K562 (cell line): ENCODE results near the gene LAMB4. TPM values are rescaled to one million over a fixed set of nuclear protein-coding genes. Genes with fewer than 3 reads are reported as not detected.

Source experiments
- ARNT ChIP-seq, 2 experiments: fragments of 450-650 bp; IDR thresholded peaks; 2 replicates each; pipeline ENCODE4 v1.6.1; 2016; ENCODE audit warnings: mild to moderate bottlenecking in 1 of 2
- CHD2 ChIP-seq: IDR thresholded peaks from 2 replicates; pipeline ENCODE4 v1.6.1; 2011; ENCODE audit warnings: low read depth, low read length
- EP300 ChIP-seq: IDR thresholded peaks from 2 replicates; pipeline ENCODE4 v1.6.1; 2012; ENCODE audit warnings: low read length, improper control_type of control experiment
- ETV1 ChIP-seq: fragments of 450-650 bp; conservative IDR thresholded peaks from 2 replicates; pipeline ENCODE4 v1.6.1; 2016; ENCODE audit warnings: missing genetic modification characterization, control low read depth, low read depth, missing compliant biosample characterization
- FOXM1 ChIP-seq, 2 experiments: fragments of 450-650 bp in 1 of 2; sonication (generic) in 1 of 2; formaldehyde crosslinking in 1 of 2; IDR thresholded peaks; 2 replicates each; pipeline versions ENCODE4 v1.6.1 to v1.9.0; 2017 to 2022; ENCODE audit warnings: low read depth in 2 of 2, mild to moderate bottlenecking in 2 of 2, missing genetic modification reagents in 1 of 2, moderate library complexity in 1 of 2
- HMGN3 ChIP-seq: IDR thresholded peaks from 2 replicates; pipeline ENCODE4 v1.6.1; 2011; ENCODE audit warnings: borderline replicate concordance, low read depth, mild to moderate bottlenecking, mixed read lengths, low read length; ENCODE audit not compliant: insufficient read length; ENCODE audit errors: extremely low read depth
- KLF16 ChIP-seq: IDR thresholded peaks from 2 replicates; pipeline ENCODE4 v1.6.1; 2016; ENCODE audit warnings: antibody characterized with exemption
- MED1 ChIP-seq: sonication (generic); formaldehyde crosslinking; IDR thresholded peaks from 2 replicates; pipeline ENCODE4 v1.8.1; 2023; ENCODE audit warnings: missing genetic modification reagents, borderline replicate concordance
- MIER1 ChIP-seq: fragments of 450-650 bp; IDR thresholded peaks from 2 replicates; pipeline ENCODE4 v1.6.1; 2016; ENCODE audit warnings: antibody characterized with exemption, mild to moderate bottlenecking, low read depth
- MTA2 ChIP-seq: fragments of 450-650 bp; IDR thresholded peaks from 2 replicates; pipeline ENCODE4 v1.6.1; 2016; ENCODE audit warnings: low read depth
- NFIC ChIP-seq: fragments of 450-650 bp; IDR thresholded peaks from 2 replicates; pipeline ENCODE4 v1.6.1; 2017; ENCODE audit warnings: mild to moderate bottlenecking, inconsistent platforms
- RBM17 ChIP-seq: fragments of 200-400 bp; formaldehyde crosslinking; IDR thresholded peaks from 2 replicates; pipeline ENCODE4 v1.6.1; 2017; ENCODE audit warnings: low read depth, mild to moderate bottlenecking, low read length, borderline replicate concordance
- RCOR1 ChIP-seq, 2 experiments: IDR thresholded peaks; 2 replicates each; pipeline ENCODE4 v1.6.1; 2012; ENCODE audit warnings: low read depth in 2 of 2, low read length in 2 of 2, borderline replicate concordance in 1 of 2, improper control_type of control experiment in 1 of 2
- RFX5 ChIP-seq: IDR thresholded peaks from 2 replicates; pipeline ENCODE4 v1.6.1; 2011; ENCODE audit warnings: low read depth, mild to moderate bottlenecking, improper control_type of control experiment, low read length
- SMARCA4 ChIP-seq: fragments of 450-650 bp; IDR thresholded peaks from 2 replicates; pipeline ENCODE4 v1.6.1; 2016
- STAT5A ChIP-seq: IDR thresholded peaks from 2 replicates; pipeline ENCODE4 v1.6.1; 2012; ENCODE audit warnings: low read length, inconsistent platforms, borderline replicate concordance
- TCF3 ChIP-seq: sonication (generic); formaldehyde crosslinking; IDR thresholded peaks from 2 replicates; pipeline ENCODE4 v1.4.0; 2020; ENCODE audit warnings: mild to moderate bottlenecking, missing genetic modification reagents
- ZFPM2 ChIP-seq: fragments of 250-450 bp; sonication (Bioruptor Pico); IDR thresholded peaks from 2 replicates; pipeline ENCODE4 v1.5.1; 2022; ENCODE audit warnings: mild to moderate bottlenecking
- ZFX ChIP-seq: sonication (generic); formaldehyde crosslinking; IDR thresholded peaks from 2 replicates; pipeline ENCODE4 v1.8.0; 2022; ENCODE audit warnings: mild to moderate bottlenecking, missing genetic modification reagents, moderate library complexity
- ZKSCAN1 ChIP-seq: fragments of 150-350 bp; IDR thresholded peaks from 2 replicates; pipeline ENCODE4 v1.6.1; 2016; ENCODE audit warnings: low read depth, low read length
- ZNF224 ChIP-seq: sonication (generic); formaldehyde crosslinking; IDR thresholded peaks from 2 replicates; pipeline ENCODE4 v1.8.0; 2022; ENCODE audit warnings: mild to moderate bottlenecking, missing genetic modification reagents
- ZNF316 ChIP-seq: fragments of 450-650 bp; IDR thresholded peaks from 2 replicates; pipeline ENCODE4 v1.6.1; 2016
- ZNF695 ChIP-seq: fragments of 450-650 bp; formaldehyde crosslinking; IDR thresholded peaks from 2 replicates; pipeline ENCODE4 v1.4.0; 2020; ENCODE audit warnings: mild to moderate bottlenecking, moderate library complexity
- ZZZ3 ChIP-seq: fragments of 450-650 bp; IDR thresholded peaks from 2 replicates; pipeline ENCODE4 v1.6.1; 2016; ENCODE audit warnings: antibody characterized with exemption, mild to moderate bottlenecking, moderate library complexity
- polyA plus RNA-seq, 8 experiments: library from polyadenylated mRNA; depleted of rRNA in 4 of 8; stranded (reverse) in 5 of 8; unstranded in 3 of 8; fragments of >200 nt; fragmentation: Nextera tagmentation in 2 of 8; fragmentation: Illumina TruSeq in 1 of 8; extraction: Ambion mirVana in 2 of 8; extraction: Trizol in 1 of 8; gene quantifications; 2 replicates each; pipeline versions ENCODE4 v1.2.1 to v1.2.3, GENCODE V29; 2011 to 2014; ENCODE audit warnings: inconsistent platforms in 1 of 8, missing spikeins in 1 of 8
- total RNA-seq, 7 experiments: library from RNA; depleted of rRNA in 6 of 7; stranded (reverse); fragments of >200 nt in 6 of 7; fragmentation: Illumina TruSeq in 2 of 7; extraction: Trizol in 2 of 7; gene quantifications; 2 replicates each; pipeline versions ENCODE4 v1.2.1 to v1.2.3, GENCODE V29; 2011 to 2021; ENCODE audit warnings: low replicate concordance in 1 of 7
- TF ChIP-seq, protein P1 (sequence below): sonication (generic); formaldehyde crosslinking; IDR thresholded peaks from 2 replicates; pipeline ENCODE4 v1.8.1; 2023; ENCODE audit warnings: mild to moderate bottlenecking, missing genetic modification reagents
- TF ChIP-seq, protein P2 (sequence below): fragments of 450-650 bp; formaldehyde crosslinking; IDR thresholded peaks from 2 replicates; pipeline ENCODE4 v1.4.0; 2020; ENCODE audit warnings: mild to moderate bottlenecking, moderate library complexity
- TF ChIP-seq, protein P3 (sequence below): fragments of 250-450 bp; sonication (Bioruptor Pico); IDR thresholded peaks from 2 replicates; pipeline ENCODE4 v1.5.0; 2021

Gene LAMB4
- total and polyA plus RNA-seq, 9 of the 15 experiments (the other 6 are each of a cell fraction or from before 2014, with no cell fraction given) = 0.06 to 0.13 (median 0.07) TPM; not detected in 6

DNA sequence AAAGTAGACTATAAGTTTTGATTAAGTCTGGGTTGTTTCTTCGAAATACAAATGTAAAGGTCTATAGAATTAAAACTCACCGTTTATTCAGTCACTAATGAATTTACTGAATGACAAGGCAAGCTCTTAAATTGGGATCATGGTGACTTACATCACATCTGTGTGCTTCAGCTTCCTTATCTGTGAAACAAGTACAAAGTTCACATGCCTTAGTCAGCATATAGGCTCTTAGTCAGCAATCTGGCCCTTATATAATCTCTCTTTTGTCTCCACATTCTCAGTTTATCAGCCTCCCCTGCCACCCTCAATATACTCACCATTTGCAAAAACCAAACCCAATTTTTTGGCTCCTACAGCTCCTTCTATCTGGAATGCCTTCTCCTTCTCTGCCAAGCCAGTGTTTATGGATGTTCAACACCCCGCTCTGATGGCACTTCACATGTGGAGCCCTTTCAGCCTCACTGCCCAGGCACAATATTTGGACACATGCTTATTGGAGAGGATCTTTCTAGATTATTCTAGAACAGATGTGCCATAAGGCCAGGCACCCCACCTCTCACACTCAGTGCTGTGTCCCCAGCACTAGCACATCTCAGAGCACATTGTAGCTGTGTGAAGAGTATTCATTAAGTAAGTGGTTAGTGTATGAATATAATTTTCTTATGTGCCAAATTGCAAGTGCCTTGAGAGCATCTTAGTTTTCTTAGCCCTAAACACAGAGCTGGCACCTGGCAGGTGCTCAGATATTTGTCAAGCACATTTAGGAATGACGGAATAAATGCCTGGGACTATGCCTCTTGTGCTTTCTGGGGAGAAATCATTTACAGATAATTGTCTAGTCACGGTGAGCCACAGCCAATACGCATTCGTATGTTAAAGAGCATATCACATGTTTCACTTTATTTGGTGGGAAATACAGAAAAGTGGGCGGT, 117.4 kb downstream of the LAMB4 start (continued):
- peak; percentile 92 to 98 for TF ChIP-seq ARNT (IDR thresholded peaks at IDR 0.05)
- TF ChIP-seq ETV1 = no peak
- TF ChIP-seq, protein P1, sequence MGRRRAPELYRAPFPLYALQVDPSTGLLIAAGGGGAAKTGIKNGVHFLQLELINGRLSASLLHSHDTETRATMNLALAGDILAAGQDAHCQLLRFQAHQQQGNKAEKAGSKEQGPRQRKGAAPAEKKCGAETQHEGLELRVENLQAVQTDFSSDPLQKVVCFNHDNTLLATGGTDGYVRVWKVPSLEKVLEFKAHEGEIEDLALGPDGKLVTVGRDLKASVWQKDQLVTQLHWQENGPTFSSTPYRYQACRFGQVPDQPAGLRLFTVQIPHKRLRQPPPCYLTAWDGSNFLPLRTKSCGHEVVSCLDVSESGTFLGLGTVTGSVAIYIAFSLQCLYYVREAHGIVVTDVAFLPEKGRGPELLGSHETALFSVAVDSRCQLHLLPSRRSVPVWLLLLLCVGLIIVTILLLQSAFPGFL = peak; percentile 19; the same call in 1 of the 2 replicates
- no peak for TF ChIP-seq ZNF695 (CRISPR knock-in tag)
- TF ChIP-seq ZZZ3 = no peak
- peak; percentile 100 for TF ChIP-seq ZNF316
- peak; percentile 86 to 99; a peak in 3 of 4 replicates for TF ChIP-seq RCOR1 (IDR thresholded peaks at IDR 0.05; ENCODE audit: borderline replicate concordance in 1 of 2, low read depth in 2 of 2, low read length in 2 of 2)
- no peak for TF ChIP-seq ZFPM2 (CRISPR knock-in tag)
- TF ChIP-seq NFIC = peak; percentile 87
- no peak for TF ChIP-seq RBM17
- TF ChIP-seq SMARCA4 = peak; percentile 98
- TF ChIP-seq, protein P2, sequence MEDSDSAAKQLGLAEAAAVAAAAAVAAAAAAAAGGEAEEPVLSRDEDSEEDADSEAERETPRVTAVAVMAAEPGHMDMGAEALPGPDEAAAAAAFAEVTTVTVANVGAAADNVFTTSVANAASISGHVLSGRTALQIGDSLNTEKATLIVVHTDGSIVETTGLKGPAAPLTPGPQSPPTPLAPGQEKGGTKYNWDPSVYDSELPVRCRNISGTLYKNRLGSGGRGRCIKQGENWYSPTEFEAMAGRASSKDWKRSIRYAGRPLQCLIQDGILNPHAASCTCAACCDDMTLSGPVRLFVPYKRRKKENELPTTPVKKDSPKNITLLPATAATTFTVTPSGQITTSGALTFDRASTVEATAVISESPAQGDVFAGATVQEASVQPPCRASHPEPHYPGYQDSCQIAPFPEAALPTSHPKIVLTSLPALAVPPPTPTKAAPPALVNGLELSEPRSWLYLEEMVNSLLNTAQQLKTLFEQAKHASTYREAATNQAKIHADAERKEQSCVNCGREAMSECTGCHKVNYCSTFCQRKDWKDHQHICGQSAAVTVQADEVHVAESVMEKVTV (CRISPR knock-in tag) = no peak
- peak; percentile 67; the same call in 1 of the 2 replicates for TF ChIP-seq MIER1
- peak; percentile 78; the same call in 1 of the 2 replicates for TF ChIP-seq RFX5
- no peak for TF ChIP-seq ZFX (CRISPR knock-in tag)
- TF ChIP-seq, protein P3, sequence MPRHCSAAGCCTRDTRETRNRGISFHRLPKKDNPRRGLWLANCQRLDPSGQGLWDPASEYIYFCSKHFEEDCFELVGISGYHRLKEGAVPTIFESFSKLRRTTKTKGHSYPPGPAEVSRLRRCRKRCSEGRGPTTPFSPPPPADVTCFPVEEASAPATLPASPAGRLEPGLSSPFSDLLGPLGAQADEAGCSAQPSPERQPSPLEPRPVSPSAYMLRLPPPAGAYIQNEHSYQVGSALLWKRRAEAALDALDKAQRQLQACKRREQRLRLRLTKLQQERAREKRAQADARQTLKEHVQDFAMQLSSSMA (CRISPR knock-in tag) = no peak
- TF ChIP-seq HMGN3 = peak; percentile 90
- TF ChIP-seq ZNF224 = no peak
- peak; percentile 92 for TF ChIP-seq TCF3 (CRISPR knock-in tag)
- peak; percentile 73 for TF ChIP-seq KLF16
- TF ChIP-seq MTA2 = peak; percentile 84
- peak; percentile 86 for TF ChIP-seq STAT5A
- no peak for TF ChIP-seq CHD2
- peak; percentile 92 for TF ChIP-seq EP300
- TF ChIP-seq MED1 = no peak
- TF ChIP-seq ZKSCAN1 = 0 out of 2 replicates have a peak, but pooled peaks have one; percentile 53
- peak; percentile 81; the same call in 1 of the 2 replicates for TF ChIP-seq FOXM1 (IDR thresholded peaks at IDR 0.05; ENCODE audit: low read depth)
- TF ChIP-seq FOXM1 (CRISPR knock-in tag; IDR thresholded peaks at IDR 0.05; ENCODE audit: low read depth) = no peak
